ENCODE measurements around the gene NLRP3.
A peak's percentile ranks its signal among the peaks of the same experiment; 100 is the strongest.

Gene NLRP3

GRCh38 chr1:247408100-247408499 lies 7.9 kb upstream of the NLRP3 start:
- Histone ChIP-seq H3K4me1 (ENCODE audit: control insufficient read depth in 5 of 5, insufficient read depth in 5 of 5, low read length in 5 of 5) (peaks cover 0 to 13% (median 0%) of the 10 kb centered on the region in 5 donors), H3K36me3 (ENCODE audit: control insufficient read depth in 5 of 5, insufficient read depth in 5 of 5, low read length in 5 of 5) (no peaks in the 10 kb centered on the region), H3K27ac (ENCODE audit: low read depth, low read length) (no peak overlapping the region), H3K4me3 (ENCODE audit: low read depth in 1 of 5, low read length in 5 of 5) (no peak overlapping the region), H3K9me3 (ENCODE audit: control insufficient read depth in 5 of 5, low read length in 5 of 5) (no peaks in the 10 kb centered on the region), H3K9ac (ENCODE audit: low read length in 5 of 5) (no peak overlapping the region), H3K27me3 (ENCODE audit: control insufficient read depth in 5 of 5, insufficient read depth in 4 of 5, low read length in 5 of 5) (no peaks in the 10 kb centered on the region)

- Histone ChIP-seq H3K36me3 (ENCODE audit: control insufficient read depth in 5 of 5, insufficient read depth in 5 of 5, low read length in 5 of 5) (no peaks in the 10 kb centered on the region), H3K9ac (ENCODE audit: low read length in 5 of 5) (no peak overlapping the region), H3K27ac (ENCODE audit: low read depth, low read length) (no peak overlapping the region), H3K9me3 (ENCODE audit: control insufficient read depth in 5 of 5, low read length in 5 of 5) (no peaks in the 10 kb centered on the region), H3K4me1 (ENCODE audit: control insufficient read depth in 5 of 5, insufficient read depth in 5 of 5, low read length in 5 of 5) (peaks cover 0 to 16% (median under 1%) of the 10 kb centered on the region in 5 donors), H3K4me3 (ENCODE audit: low read depth in 1 of 5, low read length in 5 of 5) (no peak overlapping the region), H3K27me3 (ENCODE audit: control insufficient read depth in 5 of 5, insufficient read depth in 4 of 5, low read length in 5 of 5) (no peaks in the 10 kb centered on the region)
These were observed 6.0 kb upstream of the NLRP3 start for GRCh38 chr1:247409869-247410544.

- H3K9me3 ChIP-seq (ENCODE audit: control insufficient read depth in 5 of 5, low read length in 5 of 5) = no peaks in the 10 kb centered on the region
- H3K4me1 ChIP-seq (ENCODE audit: control insufficient read depth in 5 of 5, insufficient read depth in 5 of 5, low read length in 5 of 5) = peaks cover 0 to 21% (median 6%) of the 10 kb centered on the region in 5 donors
- no peak overlapping the region for H3K9ac ChIP-seq (ENCODE audit: low read length in 5 of 5)
- no peak overlapping the region for H3K4me3 ChIP-seq (ENCODE audit: low read depth in 1 of 5, low read length in 5 of 5)
- H3K27ac ChIP-seq (ENCODE audit: low read depth, low read length) = no peak overlapping the region
- H3K36me3 ChIP-seq (ENCODE audit: control insufficient read depth in 5 of 5, insufficient read depth in 5 of 5, low read length in 5 of 5) = no peaks in the 10 kb centered on the region
- H3K27me3 ChIP-seq (ENCODE audit: control insufficient read depth in 5 of 5, insufficient read depth in 4 of 5, low read length in 5 of 5) = peaks cover 0 to 4% (median 0%) of the 10 kb centered on the region in 5 donors
These were observed 4.2 kb upstream of the NLRP3 start for GRCh38 chr1:247411621-247412327.

- no peak overlapping the region for H3K9ac ChIP-seq (ENCODE audit: low read length in 5 of 5)
- H3K4me3 ChIP-seq (ENCODE audit: low read depth in 1 of 5, low read length in 5 of 5) = peak overlapping the region in 1 of 5 donors; percentile 60
- peaks cover 0 to 8% (median 0%) of the 10 kb centered on the region in 5 donors for H3K27me3 ChIP-seq (ENCODE audit: control insufficient read depth in 5 of 5, insufficient read depth in 4 of 5, low read length in 5 of 5)
- no peaks in the 10 kb centered on the region for H3K9me3 ChIP-seq (ENCODE audit: control insufficient read depth in 5 of 5, low read length in 5 of 5)
- peaks cover 0 to 2% (median 0%) of the 10 kb centered on the region in 5 donors for H3K36me3 ChIP-seq (ENCODE audit: control insufficient read depth in 5 of 5, insufficient read depth in 5 of 5, low read length in 5 of 5)
- peaks cover 0 to 11% (median 6%) of the 10 kb centered on the region in 5 donors for H3K4me1 ChIP-seq (ENCODE audit: control insufficient read depth in 5 of 5, insufficient read depth in 5 of 5, low read length in 5 of 5)
- H3K27ac ChIP-seq (ENCODE audit: low read depth, low read length) = no peak overlapping the region
These were observed 1.9 kb downstream of the NLRP3 start for GRCh38 chr1:247417831-247418230.

- Histone ChIP-seq H3K4me3 (ENCODE audit: low read depth in 1 of 5, low read length in 5 of 5) (no peak overlapping the region), H3K27me3 (ENCODE audit: control insufficient read depth in 5 of 5, insufficient read depth in 4 of 5, low read length in 5 of 5) (peaks cover 0 to 8% (median 0%) of the 10 kb centered on the region in 5 donors), H3K9ac (ENCODE audit: low read length in 5 of 5) (no peak overlapping the region), H3K36me3 (ENCODE audit: control insufficient read depth in 5 of 5, insufficient read depth in 5 of 5, low read length in 5 of 5) (peaks cover 0 to 12% (median 0%) of the 10 kb centered on the region in 5 donors), H3K9me3 (ENCODE audit: control insufficient read depth in 5 of 5, low read length in 5 of 5) (no peaks in the 10 kb centered on the region), H3K27ac (ENCODE audit: low read depth, low read length) (no peak overlapping the region), H3K4me1 (ENCODE audit: control insufficient read depth in 5 of 5, insufficient read depth in 5 of 5, low read length in 5 of 5) (peaks cover 0 to 11% (median 6%) of the 10 kb centered on the region in 5 donors)
These were observed 3.4 kb downstream of the NLRP3 start for GRCh38 chr1:247419336-247419735.

- H3K36me3 ChIP-seq (ENCODE audit: control insufficient read depth in 5 of 5, insufficient read depth in 5 of 5, low read length in 5 of 5) = peaks cover 0 to 19% (median 0%) of the 10 kb centered on the region in 5 donors
These were observed 5.1 kb downstream of the NLRP3 start for GRCh38 chr1:247421074-247421473.

GRCh38 chr1:247429496-247429895 lies 13.5 kb downstream of the NLRP3 start:
- H3K4me1 ChIP-seq (ENCODE audit: control insufficient read depth in 5 of 5, insufficient read depth in 5 of 5, low read length in 5 of 5) = peaks cover 0 to 8% (median 4%) of the 10 kb centered on the region in 5 donors
- H3K9me3 ChIP-seq (ENCODE audit: control insufficient read depth in 5 of 5, low read length in 5 of 5) = no peaks in the 10 kb centered on the region
- H3K27me3 ChIP-seq (ENCODE audit: control insufficient read depth in 5 of 5, insufficient read depth in 4 of 5, low read length in 5 of 5) = peaks cover 0 to 2% (median 0%) of the 10 kb centered on the region in 5 donors
- no peak overlapping the region for H3K4me3 ChIP-seq (ENCODE audit: low read depth in 1 of 5, low read length in 5 of 5)
- no peak overlapping the region for H3K9ac ChIP-seq (ENCODE audit: low read length in 5 of 5)
- no peak overlapping the region for H3K27ac ChIP-seq (ENCODE audit: low read depth, low read length)
- peaks cover 0 to 20% (median 0%) of the 10 kb centered on the region in 5 donors for H3K36me3 ChIP-seq (ENCODE audit: control insufficient read depth in 5 of 5, insufficient read depth in 5 of 5, low read length in 5 of 5)

More at GRCh38 chr1:247421074-247421473, 5.1 kb downstream of the NLRP3 start:
- Histone ChIP-seq H3K9ac (ENCODE audit: low read length in 5 of 5) (no peak overlapping the region), H3K4me1 (ENCODE audit: control insufficient read depth in 5 of 5, insufficient read depth in 5 of 5, low read length in 5 of 5) (peaks cover 0 to 2% (median 0%) of the 10 kb centered on the region in 5 donors), H3K27me3 (ENCODE audit: control insufficient read depth in 5 of 5, insufficient read depth in 4 of 5, low read length in 5 of 5) (peaks cover 0 to 4% (median 0%) of the 10 kb centered on the region in 5 donors), H3K27ac (ENCODE audit: low read depth, low read length) (no peak overlapping the region), H3K4me3 (ENCODE audit: low read depth in 1 of 5, low read length in 5 of 5) (peak overlapping the region in 3 of 5 donors; percentile 2 to 18 (median 6)), H3K9me3 (ENCODE audit: control insufficient read depth in 5 of 5, low read length in 5 of 5) (no peaks in the 10 kb centered on the region)

- Histone ChIP-seq H3K4me1 (ENCODE audit: control insufficient read depth in 5 of 5, insufficient read depth in 5 of 5, low read length in 5 of 5) (peaks cover 0 to 8% (median 4%) of the 10 kb centered on the region in 5 donors), H3K4me3 (ENCODE audit: low read depth in 1 of 5, low read length in 5 of 5) (no peak overlapping the region), H3K9me3 (ENCODE audit: control insufficient read depth in 5 of 5, low read length in 5 of 5) (no peaks in the 10 kb centered on the region), H3K27ac (ENCODE audit: low read depth, low read length) (no peak overlapping the region), H3K36me3 (ENCODE audit: control insufficient read depth in 5 of 5, insufficient read depth in 5 of 5, low read length in 5 of 5) (peaks cover 0 to 15% (median 0%) of the 10 kb centered on the region in 5 donors), H3K9ac (ENCODE audit: low read length in 5 of 5) (no peak overlapping the region), H3K27me3 (ENCODE audit: control insufficient read depth in 5 of 5, insufficient read depth in 4 of 5, low read length in 5 of 5) (peaks cover 0 to 2% (median 0%) of the 10 kb centered on the region in 5 donors)
These were observed 14.5 kb downstream of the NLRP3 start for GRCh38 chr1:247430434-247430833.

- H3K4me1 ChIP-seq (ENCODE audit: control insufficient read depth in 5 of 5, insufficient read depth in 5 of 5, low read length in 5 of 5) = peaks cover 0 to 8% (median 4%) of the 10 kb centered on the region in 5 donors
- H3K9ac ChIP-seq (ENCODE audit: low read length in 5 of 5) = no peak overlapping the region
- peaks cover 0 to 18% (median 0%) of the 10 kb centered on the region in 5 donors for H3K36me3 ChIP-seq (ENCODE audit: control insufficient read depth in 5 of 5, insufficient read depth in 5 of 5, low read length in 5 of 5)
- no peak overlapping the region for H3K4me3 ChIP-seq (ENCODE audit: low read depth in 1 of 5, low read length in 5 of 5)
- no peak overlapping the region for H3K27ac ChIP-seq (ENCODE audit: low read depth, low read length)
- H3K27me3 ChIP-seq (ENCODE audit: control insufficient read depth in 5 of 5, insufficient read depth in 4 of 5, low read length in 5 of 5) = peaks cover 0 to 2% (median 0%) of the 10 kb centered on the region in 5 donors
- H3K9me3 ChIP-seq (ENCODE audit: control insufficient read depth in 5 of 5, low read length in 5 of 5) = no peaks in the 10 kb centered on the region
These were observed 15.7 kb downstream of the NLRP3 start for GRCh38 chr1:247431643-247432042.

- Histone ChIP-seq H3K27me3 (ENCODE audit: control insufficient read depth in 5 of 5, insufficient read depth in 4 of 5, low read length in 5 of 5) (peaks cover 0 to 2% (median 0%) of the 10 kb centered on the region in 5 donors), H3K4me1 (ENCODE audit: control insufficient read depth in 5 of 5, insufficient read depth in 5 of 5, low read length in 5 of 5) (peaks cover 0 to 7% (median 7%) of the 10 kb centered on the region in 5 donors), H3K36me3 (ENCODE audit: control insufficient read depth in 5 of 5, insufficient read depth in 5 of 5, low read length in 5 of 5) (peaks cover 0 to 14% (median 0%) of the 10 kb centered on the region in 5 donors), H3K9me3 (ENCODE audit: control insufficient read depth in 5 of 5, low read length in 5 of 5) (no peaks in the 10 kb centered on the region), H3K27ac (ENCODE audit: low read depth, low read length) (no peak overlapping the region), H3K4me3 (ENCODE audit: low read depth in 1 of 5, low read length in 5 of 5) (no peak overlapping the region), H3K9ac (ENCODE audit: low read length in 5 of 5) (no peak overlapping the region)
These were observed 18.0 kb downstream of the NLRP3 start for GRCh38 chr1:247434005-247434404.
